Colonic mucosa (tissue), 4 donors: ENCODE measurements around the gene CYFIP2. TPM values are rescaled to one million over a fixed set of nuclear protein-coding genes. Genes with fewer than 3 reads are reported as not detected.

Experiments used
- DNase-seq: peaks from one replicate; pipeline ENCODE4 v3.0.0-alpha.2; 2020
- H3K27ac ChIP-seq: fragments of 200-600 bp; one replicate; pipeline ENCODE4 v1.8.0; 2021
- H3K27me3 ChIP-seq: fragments of 200-600 bp; one replicate; pipeline ENCODE4 v1.8.0; 2021
- H3K36me3 ChIP-seq: fragments of 200-600 bp; one replicate; pipeline ENCODE4 v1.8.0; 2021
- H3K4me1 ChIP-seq: fragments of 200-600 bp; one replicate; pipeline ENCODE4 v1.8.0; 2021; ENCODE audit warnings: mild to moderate bottlenecking
- H3K4me3 ChIP-seq: fragments of 200-600 bp; one replicate; pipeline ENCODE4 v1.8.0; 2021
- H3K9ac ChIP-seq, 2 donors: one replicate each; pipeline ENCODE4 v1.7.0; 2013; ENCODE audit warnings: control low read depth in 2 of 2, low read depth in 2 of 2, low read length in 2 of 2
- H3K9me3 ChIP-seq: fragments of 200-600 bp; one replicate; pipeline ENCODE4 v1.8.0; 2021
- intact Hi-C: fragments of 100-400 bp; cut with DNase I; formaldehyde crosslinking; loops from one replicate; pipeline ENCODE4 v1.14.1; 2022
- total RNA-seq, 2 donors: library from RNA; stranded (reverse); fragmentation: NEBNext Ultra II Directional in 1 of 2; extraction: Animal tissue kit (Norgen Biotek cat#: 25700) in 1 of 2; gene quantifications; one replicate each; pipeline ENCODE4 v1.2.1, GENCODE V29; 2021
- TF ChIP-seq, protein P1 (sequence below): fragments of 200-600 bp; IDR thresholded peaks from one replicate; pipeline ENCODE4 v1.8.0; 2022; ENCODE audit warnings: antibody characterized with exemption, mild to moderate bottlenecking
- donor health status: healthy.
- donor health status: DM: no; HTN: no; CAD: no.
- donor health status: DM: no; HTN: no; CAD: no.

Gene CYFIP2
- total RNA-seq, 2 donors from 2014 or later, result 22.4 to 26.1 TPM

DNA sequence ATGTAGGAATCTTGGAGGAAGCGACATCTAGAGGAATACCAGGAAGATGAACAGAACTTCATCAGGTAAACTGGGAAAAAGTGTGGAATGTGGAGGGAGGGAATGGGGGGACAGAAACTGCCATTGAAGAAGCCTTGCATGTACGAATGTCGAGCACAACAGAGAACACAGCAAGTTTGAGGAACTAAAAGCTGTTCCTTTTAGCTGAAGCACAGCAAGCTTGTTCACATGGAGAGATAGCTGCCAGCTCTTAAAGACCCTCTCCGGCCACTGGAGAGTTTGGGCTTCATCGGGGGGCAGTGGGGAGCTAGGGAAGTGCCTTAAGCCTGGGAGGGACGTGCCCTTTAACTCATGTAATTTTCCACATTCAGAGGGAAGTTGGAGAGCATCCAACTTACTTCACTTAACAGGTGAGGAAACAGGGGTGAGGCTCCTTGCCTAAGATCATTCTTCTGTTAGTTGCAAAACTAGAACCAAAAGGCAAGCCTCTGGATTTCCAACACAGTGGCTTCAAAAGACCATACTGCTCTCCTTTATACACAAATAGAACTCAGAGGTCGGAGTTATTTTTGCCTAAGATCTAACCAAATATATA is 2.3 kb upstream of the CYFIP2 start:
- TF ChIP-seq, protein P1, sequence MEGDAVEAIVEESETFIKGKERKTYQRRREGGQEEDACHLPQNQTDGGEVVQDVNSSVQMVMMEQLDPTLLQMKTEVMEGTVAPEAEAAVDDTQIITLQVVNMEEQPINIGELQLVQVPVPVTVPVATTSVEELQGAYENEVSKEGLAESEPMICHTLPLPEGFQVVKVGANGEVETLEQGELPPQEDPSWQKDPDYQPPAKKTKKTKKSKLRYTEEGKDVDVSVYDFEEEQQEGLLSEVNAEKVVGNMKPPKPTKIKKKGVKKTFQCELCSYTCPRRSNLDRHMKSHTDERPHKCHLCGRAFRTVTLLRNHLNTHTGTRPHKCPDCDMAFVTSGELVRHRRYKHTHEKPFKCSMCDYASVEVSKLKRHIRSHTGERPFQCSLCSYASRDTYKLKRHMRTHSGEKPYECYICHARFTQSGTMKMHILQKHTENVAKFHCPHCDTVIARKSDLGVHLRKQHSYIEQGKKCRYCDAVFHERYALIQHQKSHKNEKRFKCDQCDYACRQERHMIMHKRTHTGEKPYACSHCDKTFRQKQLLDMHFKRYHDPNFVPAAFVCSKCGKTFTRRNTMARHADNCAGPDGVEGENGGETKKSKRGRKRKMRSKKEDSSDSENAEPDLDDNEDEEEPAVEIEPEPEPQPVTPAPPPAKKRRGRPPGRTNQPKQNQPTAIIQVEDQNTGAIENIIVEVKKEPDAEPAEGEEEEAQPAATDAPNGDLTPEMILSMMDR, result no peak
- H3K4me3 ChIP-seq, result no peak overlapping the region
- H3K9ac ChIP-seq, result no peak overlapping the region
- intact Hi-C loops, result no loop called here
- no peak for DNase-seq
- H3K9me3 ChIP-seq, result no peaks in the 10 kb centered on the region
- no peaks in the 10 kb centered on the region for H3K27me3 ChIP-seq
- no peaks in the 10 kb centered on the region for H3K36me3 ChIP-seq
- H3K27ac ChIP-seq, result no peak overlapping the region
- peaks cover 4% of the 10 kb centered on the region for H3K4me1 ChIP-seq

DNA sequence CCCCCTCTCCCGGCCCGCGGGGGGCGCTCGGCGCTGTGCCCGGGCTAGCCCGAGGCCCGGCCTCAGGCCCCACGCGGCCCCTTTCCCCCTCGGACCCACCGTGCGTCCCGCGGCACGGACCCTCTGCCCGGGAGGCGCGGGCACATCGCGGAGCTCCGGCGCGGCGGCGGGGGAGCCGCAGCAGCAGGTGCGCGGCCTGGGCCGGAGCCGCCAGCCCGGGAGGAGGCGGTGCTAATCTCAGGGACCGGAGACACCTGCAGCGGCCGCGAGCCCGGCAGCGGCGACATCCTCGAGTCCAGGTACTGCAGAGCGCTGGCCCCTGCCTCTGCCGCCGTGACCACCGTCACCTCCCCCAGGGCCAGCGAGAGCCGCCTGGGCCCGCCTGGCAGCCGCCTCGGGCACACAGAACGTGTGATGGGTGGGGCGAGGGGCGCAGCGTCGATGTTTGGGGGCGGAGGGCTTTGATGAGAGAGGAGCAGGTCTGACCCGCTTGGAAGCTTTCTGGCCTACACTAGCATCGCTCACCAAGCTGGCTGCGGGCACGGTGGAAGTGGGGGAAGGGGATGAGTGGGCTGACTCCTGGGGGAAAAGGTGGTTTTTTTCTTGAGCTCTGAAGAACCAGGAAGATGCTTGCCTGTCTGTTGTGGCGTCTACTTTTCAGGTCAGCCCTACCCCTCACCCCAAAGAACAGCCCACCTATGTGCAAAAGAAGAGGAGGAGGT is 524 bp downstream of the CYFIP2 start:
- no peaks in the 10 kb centered on the region for H3K27me3 ChIP-seq
- H3K27ac ChIP-seq, result peak overlapping the region; percentile 43
- peak overlapping the region; percentile 63 to 85 for H3K9ac ChIP-seq
- no peaks in the 10 kb centered on the region for H3K9me3 ChIP-seq
- peak overlapping the region; percentile 71 for H3K4me3 ChIP-seq
- no peaks in the 10 kb centered on the region for H3K36me3 ChIP-seq
- intact Hi-C loops, result no loop called here
- TF ChIP-seq, protein P1, result no peak
- peak; percentile 48 for DNase-seq
- H3K4me1 ChIP-seq, result peaks cover 4% of the 10 kb centered on the region

DNA sequence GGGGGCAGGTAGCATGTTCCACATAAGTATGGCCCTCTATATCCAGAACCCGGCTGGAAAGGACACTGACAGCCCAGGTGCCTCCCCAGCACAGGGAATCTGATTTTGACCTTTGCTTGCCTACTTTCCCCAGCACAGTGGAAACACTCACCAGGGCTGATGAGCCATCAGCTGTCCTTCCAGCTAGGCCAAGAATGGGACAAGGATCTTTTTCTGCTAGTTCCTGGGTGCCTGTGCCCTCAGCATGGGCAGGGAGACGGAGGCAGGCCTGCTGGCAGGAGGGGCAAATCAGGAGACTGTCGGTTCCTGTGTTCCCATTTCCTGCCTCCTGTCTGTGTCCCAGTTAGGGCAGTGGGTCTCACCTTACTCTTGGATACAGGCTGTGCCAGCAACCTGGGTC is 1.1 kb downstream of the CYFIP2 start:
- Histone ChIP-seq H3K27me3 (no peaks in the 10 kb centered on the region), H3K27ac (peak overlapping the region; percentile 43), H3K4me1 (peaks cover 4% of the 10 kb centered on the region), H3K36me3 (no peaks in the 10 kb centered on the region), H3K9ac (peak overlapping the region in 1 of 2 donors; percentile 63), H3K4me3 (peak overlapping the region; percentile 71), H3K9me3 (no peaks in the 10 kb centered on the region)
- DNase-seq, result no peak
- intact Hi-C loops, result no loop called here
- TF ChIP-seq, protein P1, result no peak

DNA sequence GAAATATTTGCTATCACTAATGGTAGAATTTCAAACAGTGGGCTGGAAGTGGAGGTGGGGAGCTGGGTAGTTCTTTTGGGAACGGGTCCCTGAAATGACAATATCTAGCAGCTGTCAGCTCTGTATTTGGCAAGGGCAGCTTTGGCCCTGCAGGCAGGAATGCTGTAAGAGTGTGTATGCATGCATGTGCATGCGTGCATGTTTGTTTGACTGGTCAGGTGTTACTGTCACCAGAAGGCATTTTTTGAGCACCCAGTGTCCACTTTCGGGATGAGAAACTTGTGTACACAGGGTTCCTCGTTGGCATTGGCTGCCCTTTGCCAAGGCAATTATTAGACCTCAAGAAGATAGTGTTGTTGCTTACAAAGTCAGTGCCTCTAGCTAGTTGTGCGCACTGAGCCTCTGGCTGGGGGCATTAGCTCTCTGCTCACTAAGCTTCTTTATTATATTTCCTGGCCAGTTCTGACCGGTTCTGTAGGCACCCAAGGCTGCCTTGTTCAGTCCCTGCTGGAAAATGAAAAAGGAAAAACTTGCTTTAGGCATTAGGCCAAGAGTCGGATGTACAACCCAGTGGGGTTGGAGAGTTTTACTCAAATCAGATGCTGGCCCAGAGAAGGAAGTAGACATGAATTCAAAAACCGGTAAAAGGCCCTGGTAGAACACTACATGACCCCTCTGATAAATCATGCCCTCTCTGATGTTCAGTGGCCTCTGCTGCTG is 2.0 kb downstream of the CYFIP2 start:
- Histone ChIP-seq H3K4me1 (peaks cover 4% of the 10 kb centered on the region), H3K9me3 (no peaks in the 10 kb centered on the region), H3K4me3 (no peak overlapping the region), H3K9ac (peak overlapping the region in 1 of 2 donors; percentile 19), H3K27me3 (no peaks in the 10 kb centered on the region), H3K27ac (no peak overlapping the region), H3K36me3 (no peaks in the 10 kb centered on the region)
- DNase-seq, result no peak
- intact Hi-C loops, result no loop called here
- TF ChIP-seq, protein P1, result no peak

DNA sequence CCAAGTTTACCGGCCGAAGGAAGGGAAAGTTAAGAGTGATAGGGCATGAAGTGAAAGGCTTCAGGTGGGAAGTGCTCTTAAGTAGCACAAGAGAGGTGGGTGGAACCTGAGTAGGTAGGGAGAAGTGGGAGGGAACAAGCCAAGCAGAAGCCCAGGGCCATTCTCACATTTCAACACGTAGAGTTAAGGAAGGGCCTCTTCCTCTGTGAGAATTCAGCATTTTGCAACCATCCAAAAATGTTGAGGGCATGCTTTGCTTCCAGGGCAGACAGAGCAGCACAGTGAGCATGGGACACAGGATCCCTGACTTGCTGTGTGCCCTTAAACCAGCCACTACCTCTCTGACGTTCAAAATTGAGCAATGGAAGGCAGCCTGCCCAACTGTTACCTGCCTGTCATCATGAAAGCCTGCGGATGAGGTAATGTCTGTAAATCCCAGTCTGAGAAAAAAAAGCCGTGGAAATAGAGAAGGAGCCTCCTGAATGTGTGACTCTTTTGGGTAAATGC is 3.3 kb downstream of the CYFIP2 start:
- H3K27ac ChIP-seq, result no peak overlapping the region
- no peak overlapping the region for H3K4me3 ChIP-seq
- intact Hi-C loops, result no loop called here
- no peaks in the 10 kb centered on the region for H3K9me3 ChIP-seq
- no peak for DNase-seq
- H3K9ac ChIP-seq, result no peak overlapping the region
- no peaks in the 10 kb centered on the region for H3K27me3 ChIP-seq
- no peaks in the 10 kb centered on the region for H3K36me3 ChIP-seq
- TF ChIP-seq, protein P1, result no peak
- H3K4me1 ChIP-seq, result peaks cover 4% of the 10 kb centered on the region
